Tibial nerve (tissue), 4 donors: ENCODE results near the gene SYDE2.

Experiments
- EP300 ChIP-seq, 2 donors: sonication (generic); formaldehyde crosslinking; IDR thresholded peaks; one replicate each; pipeline ENCODE4 v1.6.1; 2017; ENCODE audit warnings: antibody characterized with exemption in 2 of 2, mild to moderate bottlenecking in 1 of 2
- POLR2A ChIP-seq, 2 donors: fragments of 450-650 bp; IDR thresholded peaks; one replicate each; pipeline ENCODE4 v1.6.1; 2017; ENCODE audit warnings: antibody characterized with exemption in 2 of 2, mild to moderate bottlenecking in 2 of 2, moderate library complexity in 2 of 2
- TF ChIP-seq, protein P1 (sequence below), 5 experiments: fragments of 200-600 bp in 3 of 5; fragments of 450-650 bp in 2 of 5; sonication (generic) in 3 of 5; IDR thresholded peaks; one replicate each; pipeline ENCODE4 v1.5.1; 2016 to 2019; ENCODE audit warnings: antibody characterized with exemption in 5 of 5, mild to moderate bottlenecking in 3 of 5, moderate library complexity in 2 of 5

DNA sequence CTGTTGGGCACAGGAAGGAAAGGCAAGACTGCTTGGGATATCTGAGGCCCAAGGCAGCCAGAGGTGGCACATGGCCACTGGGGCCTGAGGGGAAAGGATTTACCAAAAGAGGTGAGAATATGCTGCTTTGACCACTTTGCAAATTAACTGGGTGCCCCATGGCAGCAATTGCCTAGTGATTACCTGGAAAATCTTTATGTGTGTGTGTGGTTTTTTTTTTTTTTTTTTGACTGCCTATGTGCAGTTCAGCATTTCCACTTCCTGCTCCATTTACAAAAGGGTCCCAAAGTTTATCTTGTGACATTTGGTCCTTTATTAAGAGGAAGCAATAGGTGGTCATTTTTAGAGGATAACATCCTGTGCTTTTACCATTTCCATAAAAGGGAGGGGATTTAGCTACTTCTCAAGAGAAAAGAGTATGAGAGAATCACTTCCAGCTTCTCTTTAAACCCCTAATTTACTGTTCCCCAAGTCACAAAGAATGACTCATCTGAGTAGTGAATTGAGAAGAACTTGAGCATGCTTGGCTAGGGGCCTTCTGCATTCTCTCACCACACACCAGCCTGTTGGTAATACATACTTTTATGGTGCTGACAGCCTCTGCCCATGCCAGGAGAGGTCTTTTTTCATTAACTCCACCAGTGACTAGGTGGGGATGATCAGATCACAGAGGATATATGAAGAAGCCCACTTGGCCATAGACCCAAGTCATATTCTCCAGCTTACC, 52.1 kb downstream of the SYDE2 start:
- TF ChIP-seq, protein P1, sequence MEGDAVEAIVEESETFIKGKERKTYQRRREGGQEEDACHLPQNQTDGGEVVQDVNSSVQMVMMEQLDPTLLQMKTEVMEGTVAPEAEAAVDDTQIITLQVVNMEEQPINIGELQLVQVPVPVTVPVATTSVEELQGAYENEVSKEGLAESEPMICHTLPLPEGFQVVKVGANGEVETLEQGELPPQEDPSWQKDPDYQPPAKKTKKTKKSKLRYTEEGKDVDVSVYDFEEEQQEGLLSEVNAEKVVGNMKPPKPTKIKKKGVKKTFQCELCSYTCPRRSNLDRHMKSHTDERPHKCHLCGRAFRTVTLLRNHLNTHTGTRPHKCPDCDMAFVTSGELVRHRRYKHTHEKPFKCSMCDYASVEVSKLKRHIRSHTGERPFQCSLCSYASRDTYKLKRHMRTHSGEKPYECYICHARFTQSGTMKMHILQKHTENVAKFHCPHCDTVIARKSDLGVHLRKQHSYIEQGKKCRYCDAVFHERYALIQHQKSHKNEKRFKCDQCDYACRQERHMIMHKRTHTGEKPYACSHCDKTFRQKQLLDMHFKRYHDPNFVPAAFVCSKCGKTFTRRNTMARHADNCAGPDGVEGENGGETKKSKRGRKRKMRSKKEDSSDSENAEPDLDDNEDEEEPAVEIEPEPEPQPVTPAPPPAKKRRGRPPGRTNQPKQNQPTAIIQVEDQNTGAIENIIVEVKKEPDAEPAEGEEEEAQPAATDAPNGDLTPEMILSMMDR (IDR thresholded peaks at IDR 0.05): no peak
- TF ChIP-seq POLR2A (IDR thresholded peaks at IDR 0.05): no peak
- no peak for TF ChIP-seq EP300 (IDR thresholded peaks at IDR 0.05)
